Activated naive CD8-positive, alpha-beta T cell treated with anti-CD3 and anti-CD28 coated beads, Interleukin-2, amount 10 ng/mL, durations not matched to agents 7 days and 5 days (primary cell): ENCODE results near the gene CDK16. TPM values are rescaled to one million over a fixed set of nuclear protein-coding genes. Genes with fewer than 3 reads are reported as not detected.
A peak's percentile ranks its signal among the peaks of the same experiment; 100 is the strongest.

Source experiments
- ATAC-seq: fragments of 150-1000 bp; cut with Tn5 transposase; one replicate; pipeline ENCODE4 v1.10.0; 2021; ENCODE audit warnings: low read depth, moderate library complexity
- POLR2A ChIA-PET: fragments of 350-600 bp; sonication (Branson Sonifier 250); formaldehyde crosslinking; loops from one replicate; lab custom pipeline; 2021; ENCODE audit warnings: antibody characterized with exemption; lab: Charles Lee
- DNase-seq: peaks from one replicate; pipeline ENCODE4 v3.0.0; 2021
- H3K27ac Mint-ChIP-seq: one replicate; pipeline ENCODE4 v1.8.0; 2022; ENCODE audit warnings: mild to moderate bottlenecking, mixed read lengths
- H3K27me3 Mint-ChIP-seq: one replicate; pipeline ENCODE4 v1.8.0; 2022; ENCODE audit warnings: mild to moderate bottlenecking, moderate library complexity, mixed read lengths
- H3K36me3 Mint-ChIP-seq: one replicate; pipeline ENCODE4 v1.8.0; 2021; ENCODE audit warnings: mild to moderate bottlenecking, mixed read lengths
- H3K4me1 Mint-ChIP-seq: one replicate; pipeline ENCODE4 v1.8.0; 2021; ENCODE audit warnings: mixed read lengths
- H3K4me3 Mint-ChIP-seq: one replicate; pipeline ENCODE4 v1.8.0; 2022; ENCODE audit warnings: mild to moderate bottlenecking, moderate library complexity, mixed read lengths
- H3K9me3 Mint-ChIP-seq: one replicate; pipeline ENCODE4 v1.8.0; 2021; ENCODE audit warnings: mixed read lengths
- total RNA-seq, 2 experiments: library from RNA; stranded (reverse); gene quantifications; one replicate each; pipeline ENCODE4 v1.2.3, GENCODE V29; 2021

The CDK16 gene
- total RNA-seq, 2 experiments from 2014 or later: 62.3 to 67.1 TPM

- Mint-ChIP-seq H3K27ac (peak overlapping the region; percentile 95), H3K27me3 (no peaks in the 10 kb centered on the region), H3K36me3 (peaks cover 7% of the 10 kb centered on the region), H3K4me3 (peak overlapping the region; percentile 90), H3K9me3 (no peaks in the 10 kb centered on the region), H3K4me1 (peaks cover 32% of the 10 kb centered on the region)
- ATAC-seq: no peak
- no peak for DNase-seq
- POLR2A ChIA-PET: interaction anchor here (1.0 to 2.9 kb wide), 5 partner anchors 26 to 332 kb away, joined by 3 to 31 read pairs (median 11); partner anchors contain the start of genes CDK16, NDUFB11, RBM10 and USP11
These were observed 26.6 kb upstream of the CDK16 start for GRCh38 chrX:47191806-47192401.

GRCh38 chrX:47193475-47194193, 24.8 kb upstream of the CDK16 start, which contains the start of gene UBA1:
TSS of gene UBA1 (plus strand) at chrX:47193829. CDS start at chrX:47198803, 4,974 bp downstream.
- ATAC-seq (peak; percentile 67), DNase-seq (peak; percentile 81)
- H3K4me3 Mint-ChIP-seq: peak within 1 kb of the TSS; percentile 95
- peaks cover 7% of the 10 kb centered on the region for H3K36me3 Mint-ChIP-seq
- H3K9me3 Mint-ChIP-seq: no peaks in the 10 kb centered on the region
- H3K27me3 Mint-ChIP-seq: no peaks in the 10 kb centered on the region
- H3K4me1 Mint-ChIP-seq: peaks cover 37% of the 10 kb centered on the region
- peak within 1 kb of the TSS; percentile 98 for H3K27ac Mint-ChIP-seq
- POLR2A ChIA-PET: interaction anchor here (0.8 to 1.1 kb wide), 3 partner anchors 189 to 330 kb away, joined by 3 read pairs; no protein-coding TSS in a partner anchor

GRCh38 chrX:47194194-47194787, 24.2 kb upstream of the CDK16 start:
- POLR2A ChIA-PET: interaction anchor here (0.8 to 1.0 kb wide), 2 partner anchors 190 to 329 kb away, joined by 3 read pairs; no protein-coding TSS in a partner anchor
- peak overlapping the region; percentile 95 for H3K4me3 Mint-ChIP-seq
- no peaks in the 10 kb centered on the region for H3K9me3 Mint-ChIP-seq
- no peaks in the 10 kb centered on the region for H3K27me3 Mint-ChIP-seq
- peaks cover 37% of the 10 kb centered on the region for H3K4me1 Mint-ChIP-seq
- H3K36me3 Mint-ChIP-seq: peaks cover 8% of the 10 kb centered on the region
- ATAC-seq (no peak), DNase-seq (no peak)
- peak overlapping the region; percentile 98 for H3K27ac Mint-ChIP-seq

GRCh38 chrX:47196098-47196497, 22.4 kb upstream of the CDK16 start:
- H3K4me1 Mint-ChIP-seq: peaks cover 34% of the 10 kb centered on the region
- POLR2A ChIA-PET: no interaction called here
- H3K9me3 Mint-ChIP-seq: no peaks in the 10 kb centered on the region
- ATAC-seq: no peak
- H3K4me3 Mint-ChIP-seq: peak overlapping the region; percentile 95
- H3K36me3 Mint-ChIP-seq: peaks cover 13% of the 10 kb centered on the region
- no peak for DNase-seq
- no peaks in the 10 kb centered on the region for H3K27me3 Mint-ChIP-seq
- peak overlapping the region; percentile 83 for H3K27ac Mint-ChIP-seq

GRCh38 chrX:47197526-47197925, 21.0 kb upstream of the CDK16 start:
- H3K4me3 Mint-ChIP-seq: no peak overlapping the region
- peaks cover 13% of the 10 kb centered on the region for H3K36me3 Mint-ChIP-seq
- POLR2A ChIA-PET: no interaction called here
- no peak overlapping the region for H3K27ac Mint-ChIP-seq
- DNase-seq (no peak), ATAC-seq (no peak)
- H3K27me3 Mint-ChIP-seq: no peaks in the 10 kb centered on the region
- H3K9me3 Mint-ChIP-seq: no peaks in the 10 kb centered on the region
- H3K4me1 Mint-ChIP-seq: peaks cover 34% of the 10 kb centered on the region

- Mint-ChIP-seq H3K9me3 (no peaks in the 10 kb centered on the region), H3K36me3 (peaks cover 13% of the 10 kb centered on the region), H3K4me1 (peaks cover 28% of the 10 kb centered on the region), H3K4me3 (no peak overlapping the region), H3K27me3 (no peaks in the 10 kb centered on the region), H3K27ac (no peak overlapping the region)
- DNase-seq (no peak), ATAC-seq (no peak)
- POLR2A ChIA-PET: no interaction called here
These were observed 20.3 kb upstream of the CDK16 start for GRCh38 chrX:47198026-47198686.

GRCh38 chrX:47198687-47199080, 19.8 kb upstream of the CDK16 start:
- peak overlapping the region; percentile 30 for H3K27ac Mint-ChIP-seq
- no peak overlapping the region for H3K4me3 Mint-ChIP-seq
- no peaks in the 10 kb centered on the region for H3K9me3 Mint-ChIP-seq
- no peak for DNase-seq
- ATAC-seq: no peak
- H3K36me3 Mint-ChIP-seq: peaks cover 13% of the 10 kb centered on the region
- POLR2A ChIA-PET: no interaction called here
- no peaks in the 10 kb centered on the region for H3K27me3 Mint-ChIP-seq
- H3K4me1 Mint-ChIP-seq: peaks cover 28% of the 10 kb centered on the region

GRCh38 chrX:47199286-47199685, 19.2 kb upstream of the CDK16 start:
- Mint-ChIP-seq H3K27me3 (no peaks in the 10 kb centered on the region), H3K4me3 (no peak overlapping the region), H3K27ac (no peak overlapping the region), H3K36me3 (peaks cover 13% of the 10 kb centered on the region), H3K4me1 (peaks cover 28% of the 10 kb centered on the region), H3K9me3 (no peaks in the 10 kb centered on the region)
- POLR2A ChIA-PET: no interaction called here
- ATAC-seq (no peak), DNase-seq (no peak)

GRCh38 chrX:47200385-47201150, 17.9 kb upstream of the CDK16 start:
- POLR2A ChIA-PET: interaction anchor here (0.6 kb wide), 1 partner anchor 51 kb away, joined by 5 read pairs; no protein-coding TSS in a partner anchor
- Mint-ChIP-seq H3K36me3 (peaks cover 13% of the 10 kb centered on the region), H3K27ac (no peak overlapping the region), H3K4me3 (no peak overlapping the region), H3K27me3 (no peaks in the 10 kb centered on the region), H3K4me1 (peaks cover 20% of the 10 kb centered on the region), H3K9me3 (no peaks in the 10 kb centered on the region)
- DNase-seq (no peak), ATAC-seq (no peak)

GRCh38 chrX:47201345-47201944, 17.0 kb upstream of the CDK16 start:
- DNase-seq: no peak
- POLR2A ChIA-PET: interaction anchor here (0.6 kb wide), 1 partner anchor 50 kb away, joined by 5 read pairs; no protein-coding TSS in a partner anchor
- no peak overlapping the region for H3K27ac Mint-ChIP-seq
- no peaks in the 10 kb centered on the region for H3K9me3 Mint-ChIP-seq
- peaks cover 7% of the 10 kb centered on the region for H3K36me3 Mint-ChIP-seq
- H3K4me3 Mint-ChIP-seq: no peak overlapping the region
- H3K4me1 Mint-ChIP-seq: peaks cover 12% of the 10 kb centered on the region
- no peak for ATAC-seq
- H3K27me3 Mint-ChIP-seq: no peaks in the 10 kb centered on the region

GRCh38 chrX:47202316-47202715, 16.2 kb upstream of the CDK16 start:
- H3K27me3 Mint-ChIP-seq: no peaks in the 10 kb centered on the region
- no peak overlapping the region for H3K4me3 Mint-ChIP-seq
- H3K9me3 Mint-ChIP-seq: no peaks in the 10 kb centered on the region
- H3K27ac Mint-ChIP-seq: peak overlapping the region; percentile 25
- peaks cover 3% of the 10 kb centered on the region for H3K4me1 Mint-ChIP-seq
- H3K36me3 Mint-ChIP-seq: peaks cover 6% of the 10 kb centered on the region
- POLR2A ChIA-PET: no interaction called here
- ATAC-seq (no peak), DNase-seq (no peak)

- Mint-ChIP-seq H3K9me3 (no peaks in the 10 kb centered on the region), H3K4me1 (no peaks in the 10 kb centered on the region), H3K27ac (no peak overlapping the region), H3K36me3 (peaks cover 6% of the 10 kb centered on the region), H3K4me3 (no peak overlapping the region), H3K27me3 (no peaks in the 10 kb centered on the region)
- DNase-seq (no peak), ATAC-seq (no peak)
- POLR2A ChIA-PET: no interaction called here
These were observed 15.6 kb upstream of the CDK16 start for GRCh38 chrX:47202877-47203276.
